Effector CD4-positive, alpha-beta T cell (primary cell): Measurements from ENCODE around the gene HNRNPDL.
"Not testable (repeated sequence)": the region's sequence is repeated elsewhere in the genome, so short reads cannot be mapped to it uniquely, and the experiment has no call there.

Source experiments
- DNase-seq: peaks from one replicate; pipeline ENCODE4 v3.0.0-alpha.2; 2020

Gene HNRNPDL

DNA sequence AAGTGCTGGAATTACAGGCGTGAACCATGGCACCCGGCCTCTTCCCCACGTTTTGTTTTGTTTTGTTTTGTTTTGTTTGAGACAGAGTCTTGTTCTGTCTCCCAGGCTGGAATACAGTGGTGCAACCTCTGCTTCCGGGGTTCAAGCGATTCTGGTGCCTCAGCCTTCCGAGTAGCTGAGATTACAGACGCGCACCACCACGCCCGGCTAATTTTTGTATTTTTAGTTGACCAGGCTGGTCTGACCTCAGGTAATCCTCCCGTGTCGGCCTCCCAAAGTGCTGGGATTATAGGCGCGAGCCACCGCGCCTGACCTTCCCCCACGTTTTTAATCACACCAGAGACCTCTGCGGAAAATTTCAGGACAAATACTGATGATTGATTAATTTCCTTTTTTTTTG lies 2.3 kb upstream of the HNRNPDL start:
- DNase-seq: no peak

DNA sequence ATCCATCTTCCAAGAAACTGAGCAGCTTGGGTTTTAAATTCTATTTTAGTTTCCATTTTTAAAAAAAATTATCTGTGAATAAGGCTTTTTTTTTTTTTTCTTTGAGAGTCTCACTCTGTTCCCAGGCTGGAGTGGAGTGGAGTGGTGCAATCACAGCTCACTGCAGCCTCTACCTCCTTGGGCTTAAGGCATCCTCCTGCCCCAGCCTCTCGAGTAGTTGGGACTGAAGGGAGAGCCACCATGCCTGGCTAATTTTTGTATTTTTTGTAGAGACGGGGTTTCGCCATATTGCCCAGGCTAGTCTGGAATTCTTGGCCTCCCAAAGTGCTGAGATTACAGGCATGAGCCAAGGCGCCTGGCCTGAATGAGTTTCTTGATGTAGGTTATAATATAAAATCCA lies 1.6 kb upstream of the HNRNPDL start:
- DNase-seq: no peak

DNA sequence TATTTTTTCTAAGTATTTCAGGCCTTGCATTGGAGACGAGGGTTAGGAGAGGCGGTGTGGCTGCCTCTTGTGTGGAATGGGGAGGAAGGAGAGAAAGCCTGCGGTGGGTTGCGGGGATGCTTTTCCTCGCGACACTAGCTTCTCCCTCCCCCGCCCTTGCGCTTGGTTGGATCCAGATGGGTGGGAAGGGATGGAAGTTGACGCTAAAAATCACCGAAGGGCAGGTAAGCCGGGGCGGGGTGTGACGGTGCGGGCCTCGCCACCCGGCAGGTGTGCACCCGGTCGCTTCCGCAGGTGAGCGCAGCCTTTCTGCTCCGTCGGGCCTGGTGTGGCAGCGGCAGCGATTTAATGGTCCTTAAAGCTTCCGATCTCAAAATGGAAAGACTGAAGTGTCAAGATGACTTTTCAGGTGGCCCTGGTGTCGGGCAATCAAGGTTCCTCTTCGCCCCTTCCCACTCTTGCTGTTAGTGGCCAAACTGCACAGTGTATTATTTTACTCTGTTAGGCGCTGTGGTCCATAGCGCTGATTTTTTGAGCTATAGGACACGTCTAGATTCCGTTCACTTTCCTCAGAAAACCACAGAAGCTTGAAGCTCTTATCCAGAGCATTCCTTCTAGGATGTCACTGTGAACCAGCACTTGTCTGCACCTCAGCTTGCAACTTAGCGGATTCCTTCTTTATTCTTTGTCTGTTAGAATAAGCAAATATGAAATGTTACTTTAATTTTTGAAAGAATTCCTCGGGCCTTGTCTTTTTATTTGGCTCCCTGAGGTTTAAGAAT lies 893 bp upstream of the HNRNPDL start:
- peak; percentile 26 for DNase-seq

GRCh38 chr4:82429728-82430192 lies 502 bp downstream of the HNRNPDL start:
- DNase-seq: no peak

GRCh38 chr4:82428969-82429727 lies 1.1 kb downstream of the HNRNPDL start:
- peak; percentile 88 for DNase-seq

DNA sequence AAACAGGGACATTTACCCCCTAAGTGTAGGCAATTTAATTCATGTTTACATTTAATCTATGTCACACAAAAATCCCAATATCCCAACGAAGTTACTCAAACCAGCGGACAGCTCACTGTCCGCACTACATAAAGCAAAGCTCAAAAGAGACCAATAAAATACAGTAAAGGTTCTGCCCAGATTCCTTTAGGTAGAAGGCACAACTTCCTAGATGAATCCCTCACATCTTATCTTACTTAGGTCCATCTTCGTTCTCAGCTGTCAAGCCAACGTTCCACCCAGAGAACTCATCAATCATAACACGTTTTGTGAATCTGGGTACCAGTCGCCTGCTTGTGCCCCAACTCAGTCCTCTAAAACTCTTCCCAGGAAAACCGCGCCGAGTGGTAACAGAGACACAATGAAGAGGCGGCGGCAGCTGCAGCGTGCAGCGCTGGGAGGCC lies 1.7 kb downstream of the HNRNPDL start:
- DNase-seq: no peak

GRCh38 chr4:82425478-82425877 lies 4.8 kb downstream of the HNRNPDL start:
- DNase-seq: no peak

- DNase-seq: no peak
These were observed 6.8 kb downstream of the HNRNPDL start for GRCh38 chr4:82423245-82424054.

GRCh38 chr4:82422616-82423015 lies 7.6 kb downstream of the HNRNPDL start:
- no peak for DNase-seq

GRCh38 chr4:82421796-82422560 lies 8.3 kb downstream of the HNRNPDL start:
- no peak for DNase-seq

- DNase-seq: no peak
These were observed 10.8 kb downstream of the HNRNPDL start for GRCh38 chr4:82419451-82419850.

DNA sequence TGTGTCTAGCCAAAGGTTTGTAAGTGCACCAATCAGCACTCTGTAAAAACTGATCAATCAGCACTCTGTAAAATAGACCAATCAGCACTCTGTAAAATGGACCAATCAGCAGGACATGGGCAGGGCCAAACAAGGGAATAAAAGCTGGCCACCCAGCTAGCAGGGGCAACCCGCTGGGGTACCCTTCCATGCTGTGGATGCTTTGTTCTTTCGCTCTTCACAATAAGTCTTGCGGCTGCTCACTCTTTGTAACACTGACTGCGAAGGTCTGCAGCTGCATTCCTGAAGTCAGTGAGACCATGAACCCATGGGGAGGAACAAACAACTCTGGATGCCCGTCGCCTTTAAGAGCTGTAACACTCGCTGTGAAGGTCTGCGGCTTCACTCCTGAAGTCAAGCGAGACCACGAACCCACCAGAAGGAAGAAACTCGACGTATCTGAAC lies 14.3 kb downstream of the HNRNPDL start:
- no peak for DNase-seq

GRCh38 chr4:82415061-82415460 lies 15.2 kb downstream of the HNRNPDL start:
- DNase-seq: not testable (repeated sequence)

DNA sequence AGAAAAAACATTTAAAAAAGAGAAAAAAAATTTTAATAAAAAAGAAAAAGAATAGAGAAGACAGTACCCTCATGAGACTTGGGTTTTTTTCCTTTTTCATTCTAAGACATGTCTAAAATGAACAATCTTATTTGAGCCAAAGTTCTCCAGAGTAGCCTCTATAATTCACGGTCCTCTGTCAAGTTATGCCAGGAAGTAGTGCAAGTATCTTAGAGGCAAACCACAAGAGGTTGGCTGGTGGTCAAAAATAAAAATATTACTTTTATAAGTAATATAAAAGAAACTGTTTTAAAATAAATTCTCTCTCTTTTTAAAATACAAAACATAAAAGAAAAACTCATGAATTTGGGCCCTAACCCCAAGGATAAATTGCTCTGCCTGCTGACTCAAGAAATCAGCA lies 26.5 kb downstream of the HNRNPDL start:
- DNase-seq: no peak

DNA sequence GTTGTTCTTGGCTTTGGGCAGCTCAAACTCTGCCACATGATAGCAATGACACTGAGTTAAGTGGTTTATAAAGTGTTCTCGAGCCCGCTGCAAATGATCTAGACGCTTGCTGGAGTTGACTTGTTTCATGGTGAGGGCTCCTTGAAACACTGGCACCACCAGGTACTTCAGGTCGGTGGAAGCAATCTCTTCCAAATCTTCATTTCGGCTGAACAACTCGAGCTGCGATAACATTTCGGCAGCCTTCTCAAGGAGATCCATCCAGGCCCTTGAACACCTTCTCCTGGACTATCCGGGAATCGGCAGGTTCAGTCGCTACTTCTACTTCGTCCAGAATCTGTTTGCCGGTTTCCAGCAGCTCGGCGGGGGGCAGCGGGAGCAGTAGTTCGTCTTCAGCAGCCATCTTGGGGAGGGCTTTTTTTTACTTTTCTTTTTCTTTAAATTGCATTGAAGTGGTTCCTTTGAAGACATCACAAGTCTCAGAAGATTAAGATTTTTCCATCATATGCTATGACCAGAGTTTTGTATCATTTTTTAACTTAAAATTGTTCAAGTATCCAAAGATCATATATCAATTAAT lies 28.0 kb downstream of the HNRNPDL start:
- DNase-seq: no peak

- DNase-seq: no peak
These were observed 28.7 kb downstream of the HNRNPDL start for GRCh38 chr4:82401600-82401999.

- no peak for DNase-seq
These were observed 32.0 kb downstream of the HNRNPDL start for GRCh38 chr4:82398263-82398662.

DNA sequence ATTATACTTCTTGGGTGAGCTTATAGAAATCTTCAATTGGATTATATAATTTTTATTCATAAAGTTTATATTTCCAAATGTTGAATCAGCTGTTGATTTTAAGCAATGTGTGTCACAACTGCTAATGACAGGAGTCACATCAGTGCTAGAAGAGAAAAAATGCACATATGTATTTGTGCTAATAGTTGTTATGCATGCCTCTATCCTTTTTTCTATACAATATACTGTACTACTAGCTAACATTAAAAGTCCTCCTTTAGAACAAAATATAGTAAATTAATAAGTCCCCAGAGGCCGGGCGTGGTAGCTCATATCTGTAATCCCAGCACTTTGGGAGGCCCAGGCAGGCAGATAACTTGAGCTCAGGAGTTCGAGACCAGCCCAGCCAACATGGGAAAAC lies 32.7 kb downstream of the HNRNPDL start:
- no peak for DNase-seq

- no peak for DNase-seq
These were observed 35.4 kb downstream of the HNRNPDL start for GRCh38 chr4:82394896-82395295.

GRCh38 chr4:82390061-82390460 lies 40.2 kb downstream of the HNRNPDL start:
- DNase-seq: not testable (repeated sequence)

- no peak for DNase-seq
These were observed 41.9 kb downstream of the HNRNPDL start for GRCh38 chr4:82388405-82388804.

- DNase-seq: not testable (repeated sequence)
These were observed 44.0 kb downstream of the HNRNPDL start for GRCh38 chr4:82386312-82386711.
